ENCODE data around the gene RAPGEF2.
"Not testable (repeated sequence)": the region's sequence is repeated elsewhere in the genome, so short reads cannot be mapped to it uniquely, and the experiment has no call there.

The RAPGEF2 gene

GRCh38 chr4:159297091-159297490 lies 194.2 kb downstream of the RAPGEF2 start:
- Histone ChIP-seq H3K9me3 (ENCODE audit: control insufficient read depth, insufficient read depth, low read length) (no peaks in the 10 kb centered on the region), H3K27me3 (ENCODE audit: control insufficient read depth, insufficient read depth, low read length) (no peaks in the 10 kb centered on the region), H3K36me3 (ENCODE audit: control insufficient read depth, insufficient read depth, low read length) (no peaks in the 10 kb centered on the region), H3K4me3 (ENCODE audit: low read length) (no peak overlapping the region), H3K27ac (ENCODE audit: low read length) (no peak overlapping the region), H3K4me1 (ENCODE audit: control insufficient read depth, insufficient read depth, low read length) (peaks cover 1% of the 10 kb centered on the region)
- no peak for DNase-seq (ENCODE audit: low read depth, low spot score)
- WGBS (ENCODE audit: insufficient coverage, insufficient read length) = no CpG with 5 or more reads among the region's 4 CpGs

- Histone ChIP-seq H3K27ac (ENCODE audit: low read length) (no peak overlapping the region), H3K4me3 (ENCODE audit: low read length) (no peak overlapping the region), H3K4me1 (ENCODE audit: control insufficient read depth, insufficient read depth, low read length) (peaks cover 1% of the 10 kb centered on the region), H3K36me3 (ENCODE audit: control insufficient read depth, insufficient read depth, low read length) (no peaks in the 10 kb centered on the region), H3K9me3 (ENCODE audit: control insufficient read depth, insufficient read depth, low read length) (no peaks in the 10 kb centered on the region), H3K27me3 (ENCODE audit: control insufficient read depth, insufficient read depth, low read length) (no peaks in the 10 kb centered on the region)
- no CpG with 5 or more reads among the region's 4 CpGs for WGBS (ENCODE audit: insufficient coverage, insufficient read length)
- no peak for DNase-seq (ENCODE audit: low read depth, low spot score)
These were observed 195.6 kb downstream of the RAPGEF2 start for GRCh38 chr4:159298502-159298901.

GRCh38 chr4:159303435-159303834 lies 200.6 kb downstream of the RAPGEF2 start:
- Histone ChIP-seq H3K27me3 (ENCODE audit: control insufficient read depth, insufficient read depth, low read length) (no peaks in the 10 kb centered on the region), H3K36me3 (ENCODE audit: control insufficient read depth, insufficient read depth, low read length) (no peaks in the 10 kb centered on the region), H3K4me3 (ENCODE audit: low read length) (no peak overlapping the region), H3K4me1 (ENCODE audit: control insufficient read depth, insufficient read depth, low read length) (no peaks in the 10 kb centered on the region), H3K27ac (ENCODE audit: low read length) (no peak overlapping the region), H3K9me3 (ENCODE audit: control insufficient read depth, insufficient read depth, low read length) (no peaks in the 10 kb centered on the region)
- no CpG with 5 or more reads among the region's 4 CpGs for WGBS (ENCODE audit: insufficient coverage, insufficient read length)
- DNase-seq (ENCODE audit: low read depth, low spot score) = no peak

- WGBS (ENCODE audit: insufficient coverage, insufficient read length) = no CpG with 5 or more reads among the region's 2 CpGs
- H3K36me3 ChIP-seq (ENCODE audit: control insufficient read depth, insufficient read depth, low read length) = no peaks in the 10 kb centered on the region
- no peaks in the 10 kb centered on the region for H3K9me3 ChIP-seq (ENCODE audit: control insufficient read depth, insufficient read depth, low read length)
- H3K27me3 ChIP-seq (ENCODE audit: control insufficient read depth, insufficient read depth, low read length) = no peaks in the 10 kb centered on the region
- no peaks in the 10 kb centered on the region for H3K4me1 ChIP-seq (ENCODE audit: control insufficient read depth, insufficient read depth, low read length)
- no peak for DNase-seq (ENCODE audit: low read depth, low spot score)
- H3K27ac ChIP-seq (ENCODE audit: low read length) = no peak overlapping the region
- no peak overlapping the region for H3K4me3 ChIP-seq (ENCODE audit: low read length)
These were observed 202.2 kb downstream of the RAPGEF2 start for GRCh38 chr4:159305129-159305528.

GRCh38 chr4:159307929-159308328 lies 205.1 kb downstream of the RAPGEF2 start:
- H3K27ac ChIP-seq (ENCODE audit: low read length) = no peak overlapping the region
- no peaks in the 10 kb centered on the region for H3K4me1 ChIP-seq (ENCODE audit: control insufficient read depth, insufficient read depth, low read length)
- H3K9me3 ChIP-seq (ENCODE audit: control insufficient read depth, insufficient read depth, low read length) = no peaks in the 10 kb centered on the region
- H3K4me3 ChIP-seq (ENCODE audit: low read length) = no peak overlapping the region
- no peak for DNase-seq (ENCODE audit: low read depth, low spot score)
- no peaks in the 10 kb centered on the region for H3K27me3 ChIP-seq (ENCODE audit: control insufficient read depth, insufficient read depth, low read length)
- no peaks in the 10 kb centered on the region for H3K36me3 ChIP-seq (ENCODE audit: control insufficient read depth, insufficient read depth, low read length)
- no CpG with 5 or more reads among the region's 2 CpGs for WGBS (ENCODE audit: insufficient coverage, insufficient read length)

GRCh38 chr4:159308566-159309340 lies 205.9 kb downstream of the RAPGEF2 start:
- DNase-seq (ENCODE audit: low read depth, low spot score) = no peak
- no peaks in the 10 kb centered on the region for H3K36me3 ChIP-seq (ENCODE audit: control insufficient read depth, insufficient read depth, low read length)
- no peak overlapping the region for H3K27ac ChIP-seq (ENCODE audit: low read length)
- no peaks in the 10 kb centered on the region for H3K27me3 ChIP-seq (ENCODE audit: control insufficient read depth, insufficient read depth, low read length)
- no peaks in the 10 kb centered on the region for H3K9me3 ChIP-seq (ENCODE audit: control insufficient read depth, insufficient read depth, low read length)
- WGBS (ENCODE audit: insufficient coverage, insufficient read length) = no CpG with 5 or more reads among the region's 4 CpGs
- H3K4me1 ChIP-seq (ENCODE audit: control insufficient read depth, insufficient read depth, low read length) = no peaks in the 10 kb centered on the region
- no peak overlapping the region for H3K4me3 ChIP-seq (ENCODE audit: low read length)

GRCh38 chr4:159312236-159312635 lies 209.4 kb downstream of the RAPGEF2 start:
- H3K9me3 ChIP-seq (ENCODE audit: control insufficient read depth, insufficient read depth, low read length) = no peaks in the 10 kb centered on the region
- no peak for DNase-seq (ENCODE audit: low read depth, low spot score)
- H3K27ac ChIP-seq (ENCODE audit: low read length) = no peak overlapping the region
- no peaks in the 10 kb centered on the region for H3K36me3 ChIP-seq (ENCODE audit: control insufficient read depth, insufficient read depth, low read length)
- 0 out of 2 replicates have a peak, but pooled peaks cover 2% of the 10 kb centered on the region for H3K4me1 ChIP-seq (ENCODE audit: control insufficient read depth, insufficient read depth, low read length)
- H3K4me3 ChIP-seq (ENCODE audit: low read length) = no peak overlapping the region
- no peaks in the 10 kb centered on the region for H3K27me3 ChIP-seq (ENCODE audit: control insufficient read depth, insufficient read depth, low read length)

GRCh38 chr4:159315879-159316278 lies 213.0 kb downstream of the RAPGEF2 start:
- WGBS (ENCODE audit: insufficient coverage, insufficient read length) = no CpG with 5 or more reads among the region's 12 CpGs
- not testable (repeated sequence) for H3K4me1 ChIP-seq (ENCODE audit: control insufficient read depth, insufficient read depth, low read length); H3K27ac ChIP-seq (ENCODE audit: low read length); H3K9me3 ChIP-seq (ENCODE audit: control insufficient read depth, insufficient read depth, low read length); H3K36me3 ChIP-seq (ENCODE audit: control insufficient read depth, insufficient read depth, low read length); H3K27me3 ChIP-seq (ENCODE audit: control insufficient read depth, insufficient read depth, low read length); H3K4me3 ChIP-seq (ENCODE audit: low read length)
- peak; percentile 60 for DNase-seq (ENCODE audit: low read depth, low spot score)

GRCh38 chr4:159317203-159317602 lies 214.3 kb downstream of the RAPGEF2 start:
- H3K4me3 ChIP-seq (ENCODE audit: low read length) = no peak overlapping the region
- WGBS (ENCODE audit: insufficient coverage, insufficient read length) = no CpG with 5 or more reads among the region's 5 CpGs
- H3K27me3 ChIP-seq (ENCODE audit: control insufficient read depth, insufficient read depth, low read length) = no peaks in the 10 kb centered on the region
- no peaks in the 10 kb centered on the region for H3K9me3 ChIP-seq (ENCODE audit: control insufficient read depth, insufficient read depth, low read length)
- DNase-seq (ENCODE audit: low read depth, low spot score) = no peak
- 0 out of 2 replicates have a peak, but pooled peaks cover 2% of the 10 kb centered on the region for H3K4me1 ChIP-seq (ENCODE audit: control insufficient read depth, insufficient read depth, low read length)
- H3K27ac ChIP-seq (ENCODE audit: low read length) = no peak overlapping the region
- H3K36me3 ChIP-seq (ENCODE audit: control insufficient read depth, insufficient read depth, low read length) = no peaks in the 10 kb centered on the region

- Histone ChIP-seq H3K36me3 (ENCODE audit: control insufficient read depth, insufficient read depth, low read length) (no peaks in the 10 kb centered on the region; the same call in 1 of the 2 replicates), H3K9me3 (ENCODE audit: control insufficient read depth, insufficient read depth, low read length) (no peaks in the 10 kb centered on the region), H3K27ac (ENCODE audit: low read length) (no peak overlapping the region), H3K4me1 (ENCODE audit: control insufficient read depth, insufficient read depth, low read length) (0 out of 2 replicates have a peak, but pooled peaks cover 2% of the 10 kb centered on the region), H3K4me3 (ENCODE audit: low read length) (no peak overlapping the region), H3K27me3 (ENCODE audit: control insufficient read depth, insufficient read depth, low read length) (no peaks in the 10 kb centered on the region)
- no peak for DNase-seq (ENCODE audit: low read depth, low spot score)
- no CpG with 5 or more reads among the region's 4 CpGs for WGBS (ENCODE audit: insufficient coverage, insufficient read length)
These were observed 216.1 kb downstream of the RAPGEF2 start for GRCh38 chr4:159319027-159319426.

- Histone ChIP-seq H3K27ac (ENCODE audit: low read length) (no peak overlapping the region), H3K9me3 (ENCODE audit: control insufficient read depth, insufficient read depth, low read length) (no peaks in the 10 kb centered on the region), H3K4me1 (ENCODE audit: control insufficient read depth, insufficient read depth, low read length) (no peaks in the 10 kb centered on the region), H3K4me3 (ENCODE audit: low read length) (no peak overlapping the region), H3K36me3 (ENCODE audit: control insufficient read depth, insufficient read depth, low read length) (no peaks in the 10 kb centered on the region; the same call in 1 of the 2 replicates), H3K27me3 (ENCODE audit: control insufficient read depth, insufficient read depth, low read length) (no peaks in the 10 kb centered on the region)
- DNase-seq (ENCODE audit: low read depth, low spot score) = no peak
These were observed 223.6 kb downstream of the RAPGEF2 start for GRCh38 chr4:159326480-159326879.

Data from iPS DF 6.9 (cell line).